WTC11 (cell line): ENCODE data around the gene TEX261. TPM values are rescaled to one million over a fixed set of nuclear protein-coding genes. Genes with fewer than 3 reads are reported as not detected.

ENCODE experiments used
- ATAC-seq: fragments of 200-7000 bp; cut with Tn5 transposase; 2 replicates; pipeline ENCODE4 v1.10.0; 2021; ENCODE audit warnings: mild to moderate bottlenecking, moderate library complexity
- CTCF ChIA-PET: fragments of 300-600 bp; sonication (Branson Sonifier 250); formaldehyde crosslinking; loops from one replicate; lab custom pipeline; 2021; ENCODE audit warnings: antibody characterized with exemption; lab: Charles Lee
- POLR2A ChIA-PET: fragments of 350-600 bp; sonication (Branson Sonifier 250); formaldehyde crosslinking; loops from one replicate; lab custom pipeline; 2021; ENCODE audit warnings: antibody characterized with exemption; lab: Charles Lee
- DNase-seq: peaks from one replicate; pipeline ENCODE4 v3.0.0; 2021; ENCODE audit warnings: low spot score
- H3K27ac Mint-ChIP-seq: 2 replicates; pipeline ENCODE4 v1.8.0; 2021; ENCODE audit warnings: mixed read lengths
- H3K27me3 Mint-ChIP-seq: 2 replicates; pipeline ENCODE4 v1.8.0; 2021; ENCODE audit warnings: low read depth, mild to moderate bottlenecking, moderate library complexity, mixed read lengths
- H3K36me3 Mint-ChIP-seq: 2 replicates; pipeline ENCODE4 v1.8.0; 2021; ENCODE audit warnings: mixed read lengths
- H3K4me1 Mint-ChIP-seq: 2 replicates; pipeline ENCODE4 v1.8.0; 2022; ENCODE audit warnings: mixed read lengths
- H3K4me3 Mint-ChIP-seq: 2 replicates; pipeline ENCODE4 v1.8.0; 2021; ENCODE audit warnings: mild to moderate bottlenecking, moderate library complexity, mixed read lengths
- H3K9me3 Mint-ChIP-seq: 2 replicates; pipeline ENCODE4 v1.8.0; 2021; ENCODE audit warnings: mixed read lengths
- AR ChIP-seq: fragments of 250-450 bp; sonication (Bioruptor Pico); IDR thresholded peaks from 2 replicates; pipeline ENCODE4 v1.9.0; 2021; ENCODE audit warnings: mild to moderate bottlenecking
- CREB1 ChIP-seq: sonication (generic); formaldehyde crosslinking; IDR thresholded peaks from 2 replicates; pipeline ENCODE4 v1.8.0; 2023; ENCODE audit warnings: mild to moderate bottlenecking, missing genetic modification reagents
- ERG ChIP-seq: fragments of 250-450 bp; sonication (Bioruptor Pico); IDR thresholded peaks from 2 replicates; pipeline ENCODE4 v1.8.0; 2021; ENCODE audit warnings: mild to moderate bottlenecking
- ETV6 ChIP-seq: sonication (generic); formaldehyde crosslinking; IDR thresholded peaks from 2 replicates; pipeline ENCODE4 v1.8.1; 2022; ENCODE audit warnings: mild to moderate bottlenecking, missing genetic modification reagents
- GRHL2 ChIP-seq: fragments of 250-450 bp; sonication (Bioruptor Pico); IDR thresholded peaks from 2 replicates; pipeline ENCODE4 v1.8.0; 2022; ENCODE audit warnings: mild to moderate bottlenecking, moderate library complexity; ENCODE audit not compliant: insufficient replicate concordance, severe bottlenecking
- IRF1 ChIP-seq: sonication (generic); formaldehyde crosslinking; IDR thresholded peaks from 2 replicates; pipeline ENCODE4 v1.8.0; 2023; ENCODE audit warnings: missing genetic modification reagents
- JAZF1 ChIP-seq: fragments of 250-450 bp; sonication (Bioruptor Pico); IDR thresholded peaks from 2 replicates; pipeline ENCODE4 v1.9.0; 2021; ENCODE audit warnings: moderate library complexity, mild to moderate bottlenecking, inconsistent platforms
- NFATC4 ChIP-seq: fragments of 250-450 bp; sonication (Bioruptor Pico); IDR thresholded peaks from 2 replicates; pipeline ENCODE4 v1.9.0; 2021; ENCODE audit warnings: mild to moderate bottlenecking
- RORB ChIP-seq: fragments of 250-450 bp; sonication (Bioruptor Pico); IDR thresholded peaks from 2 replicates; pipeline ENCODE4 v1.9.0; 2021; ENCODE audit warnings: mild to moderate bottlenecking
- SMAD3 ChIP-seq: sonication (generic); formaldehyde crosslinking; IDR thresholded peaks from 2 replicates; pipeline ENCODE4 v1.8.0; 2022; ENCODE audit warnings: missing genetic modification reagents, mild to moderate bottlenecking, borderline replicate concordance
- SOX15 ChIP-seq: fragments of 250-450 bp; sonication (Bioruptor Pico); IDR thresholded peaks from 2 replicates; pipeline ENCODE4 v1.9.0; 2021; ENCODE audit warnings: mild to moderate bottlenecking
- TP53 ChIP-seq: sonication (generic); formaldehyde crosslinking; IDR thresholded peaks from 2 replicates; pipeline ENCODE4 v1.8.1; 2023; ENCODE audit warnings: mild to moderate bottlenecking, missing genetic modification reagents
- ZBTB21 ChIP-seq: sonication (generic); formaldehyde crosslinking; IDR thresholded peaks from 2 replicates; pipeline ENCODE4 v1.8.1; 2023; ENCODE audit warnings: mild to moderate bottlenecking, missing genetic modification reagents, borderline replicate concordance
- ZNF232 ChIP-seq: sonication (generic); formaldehyde crosslinking; IDR thresholded peaks from 2 replicates; pipeline ENCODE4 v1.8.0; 2022; ENCODE audit warnings: mild to moderate bottlenecking, missing genetic modification reagents
- ZNF281 ChIP-seq: sonication (generic); formaldehyde crosslinking; IDR thresholded peaks from 2 replicates; pipeline ENCODE4 v1.8.0; 2023; ENCODE audit warnings: mild to moderate bottlenecking, missing genetic modification reagents
- total RNA-seq: library from RNA; stranded (reverse); gene quantifications from 3 replicates; pipeline ENCODE4 v1.2.3, GENCODE V29; 2021

TEX261 gene
- total RNA-seq, 1 experiment from 2014 or later: 18.3 TPM

- TF ChIP-seq SOX15 (CRISPR knock-in tag): no peak
- no peak for TF ChIP-seq RORB (CRISPR knock-in tag)
- TF ChIP-seq, all 79 proteins: peak for 0
Observed at GRCh38 chr2:70943205-70943871, 51.3 kb downstream of the TEX261 start (continued).

GRCh38 chr2:70942396-70943204 is 52.1 kb downstream of the TEX261 start:
- DNase-seq: no peak
- ATAC-seq: no peak
- H3K36me3 Mint-ChIP-seq: no peaks in the 10 kb centered on the region
- no peaks in the 10 kb centered on the region for H3K9me3 Mint-ChIP-seq
- ChIA-PET POLR2A (interaction anchor here (0.6 kb wide), 1 partner anchor 272 kb away, joined by 4 read pairs; no protein-coding TSS in a partner anchor), CTCF (interaction anchor here (0.9 to 8.0 kb wide), 10 partner anchors 11 to 78 kb away, joined by 3 to 159 read pairs (median 6); no protein-coding TSS in a partner anchor)
- no peak overlapping the region for H3K4me3 Mint-ChIP-seq
- H3K27ac Mint-ChIP-seq: no peak overlapping the region
- H3K27me3 Mint-ChIP-seq: peaks cover 83% of the 10 kb centered on the region
- TF ChIP-seq GRHL2 (CRISPR knock-in tag): no peak
- no peak for TF ChIP-seq JAZF1 (CRISPR knock-in tag)
- TF ChIP-seq ZNF281 (CRISPR knock-in tag): no peak
- no peak for TF ChIP-seq ZNF232 (CRISPR knock-in tag)
- no peak for TF ChIP-seq NFATC4 (CRISPR knock-in tag)
- peaks cover 29% of the 10 kb centered on the region for H3K4me1 Mint-ChIP-seq

GRCh38 chr2:70941701-70942100 is 53.0 kb downstream of the TEX261 start:
- ATAC-seq (no peak), DNase-seq (no peak)
- Mint-ChIP-seq H3K27me3 (peaks cover 74% of the 10 kb centered on the region), H3K36me3 (no peaks in the 10 kb centered on the region), H3K4me3 (no peak overlapping the region), H3K4me1 (peaks cover 28% of the 10 kb centered on the region), H3K27ac (no peak overlapping the region), H3K9me3 (no peaks in the 10 kb centered on the region)
- ChIA-PET POLR2A (no interaction called here), CTCF (interaction anchor here (1.5 to 8.0 kb wide), 3 partner anchors 22 to 77 kb away, joined by 4 to 159 read pairs (median 7); no protein-coding TSS in a partner anchor)
- TF ChIP-seq IRF1 (no peak), TP53 (no peak), AR (CRISPR knock-in tag) (no peak), SOX15 (CRISPR knock-in tag) (no peak)

- Mint-ChIP-seq H3K36me3 (no peaks in the 10 kb centered on the region), H3K27me3 (peaks cover 76% of the 10 kb centered on the region), H3K27ac (no peak overlapping the region), H3K4me3 (no peak overlapping the region), H3K9me3 (no peaks in the 10 kb centered on the region), H3K4me1 (peaks cover 31% of the 10 kb centered on the region)
- no peak for DNase-seq
- TF ChIP-seq ERG (CRISPR knock-in tag) (no peak), ETV6 (CRISPR knock-in tag) (no peak), TP53 (no peak), ZBTB21 (no peak), CREB1 (CRISPR knock-in tag) (no peak), SMAD3 (CRISPR knock-in tag) (no peak)
- POLR2A ChIA-PET: interaction anchor here (0.7 kb wide), 1 partner anchor 151 kb away, joined by 7 read pairs; the partner anchor contains the start of gene FIGLA
- CTCF ChIA-PET: interaction anchor here (8.0 kb wide), 1 partner anchor 22 kb away, joined by 159 read pairs; no protein-coding TSS in a partner anchor
- no peak for ATAC-seq
Observed at GRCh38 chr2:70941186-70941585, 53.5 kb downstream of the TEX261 start.
